Lower leg skin (tissue), 4 donors: ENCODE results near the gene IPO9. TPM values are rescaled to one million over a fixed set of nuclear protein-coding genes. Genes with fewer than 3 reads are reported as not detected.
"Not testable (repeated sequence)": the region's sequence is repeated elsewhere in the genome, so short reads cannot be mapped to it uniquely, and the experiment has no call there.

Experiments used
- DNase-seq, 2 donors: peaks; one replicate each; pipeline ENCODE4 v3.0.0-alpha.2; 2019; ENCODE audit warnings: low spot score in 2 of 2
- H3K4me3 ChIP-seq: fragments of 200-600 bp; sonication (generic); 2 replicates; pipeline ENCODE4 v1.5.1; 2017; ENCODE audit warnings: mild to moderate bottlenecking, low read depth; ENCODE audit not compliant: poor library complexity, severe bottlenecking
- CTCF ChIP-seq, 3 donors: fragments of 450-650 bp; IDR thresholded peaks; one replicate each; pipeline ENCODE4 v1.5.1; 2016; ENCODE audit warnings: antibody characterized with exemption in 3 of 3, mild to moderate bottlenecking in 3 of 3, moderate library complexity in 2 of 3
- POLR2A ChIP-seq, 2 donors: fragments of 450-650 bp; IDR thresholded peaks; one replicate each; pipeline ENCODE4 v1.6.1; 2016 to 2017; ENCODE audit warnings: antibody characterized with exemption in 2 of 2, mild to moderate bottlenecking in 1 of 2, moderate library complexity in 1 of 2
- WGBS, 2 donors: methylation state at CpG; one replicate each; pipeline ENCODE4 v1.1.5; 2018; 5-methylcytosine and 5-hydroxymethylcytosine counted together
- intact Hi-C: fragments of 100-400 bp; cut with DNase I; formaldehyde crosslinking; loops from one replicate; pipeline ENCODE4 v1.15.0; 2023; ENCODE audit warnings: low total_unique reads
- total RNA-seq, 4 donors: library from RNA; depleted of rRNA; stranded (reverse); fragments of >200 nt; gene quantifications; one replicate each; pipeline ENCODE4 v1.1.0, GENCODE V29; 2016

The IPO9 gene
- total RNA-seq, 4 donors from 2014 or later: 12.1 to 16.3 (median 15.4) TPM

GRCh38 chr1:201899683-201900429, 70.9 kb downstream of the IPO9 start:
- no peak for TF ChIP-seq CTCF (IDR thresholded peaks at IDR 0.05)
- no peak for TF ChIP-seq POLR2A (IDR thresholded peaks at IDR 0.05)
- intact Hi-C loops: no loop called here
- no peak overlapping the region for H3K4me3 ChIP-seq
- WGBS, 2 donors: 93 to 94% methylated on average over 20 of the region's 20 CpGs
- DNase-seq: no peak

GRCh38 chr1:201900476-201900875, 71.5 kb downstream of the IPO9 start:
- intact Hi-C loops: no loop called here
- no peak for DNase-seq
- H3K4me3 ChIP-seq: no peak overlapping the region
- WGBS, 2 donors: 67 to 69% methylated on average over 5 of the region's 5 CpGs
- no peak for TF ChIP-seq CTCF (IDR thresholded peaks at IDR 0.05)
- no peak for TF ChIP-seq POLR2A (IDR thresholded peaks at IDR 0.05)

GRCh38 chr1:201901036-201901435, 72.1 kb downstream of the IPO9 start:
- DNase-seq, intact Hi-C loops, H3K4me3 ChIP-seq: not testable (repeated sequence)
- WGBS, 2 donors: 80 to 86% methylated on average over 6 of the region's 6 CpGs

- TF ChIP-seq POLR2A (IDR thresholded peaks at IDR 0.05) (no peak), CTCF (IDR thresholded peaks at IDR 0.05) (no peak)
- 63 to 79% methylated on average over 3 of the region's 3 CpGs for whole genome bisulfite sequencing, 2 donors
- no peak overlapping the region for H3K4me3 ChIP-seq
- DNase-seq: no peak
- intact Hi-C loops: no loop called here
Measured at GRCh38 chr1:201902198-201902597, 73.2 kb downstream of the IPO9 start.

GRCh38 chr1:201903135-201903534, 74.2 kb downstream of the IPO9 start:
- DNase-seq: no peak
- TF ChIP-seq POLR2A (IDR thresholded peaks at IDR 0.05) (no peak), CTCF (IDR thresholded peaks at IDR 0.05) (no peak)
- 57 to 62% methylated on average over 5 of the region's 5 CpGs for WGBS, 2 donors
- intact Hi-C loops: no loop called here
- H3K4me3 ChIP-seq: no peak overlapping the region

- TF ChIP-seq CTCF (IDR thresholded peaks at IDR 0.05): no peak
- no peak for TF ChIP-seq POLR2A (IDR thresholded peaks at IDR 0.05)
- WGBS, 2 donors: 19 to 38% methylated on average over 6 of the region's 6 CpGs
- intact Hi-C loops: no loop called here
- H3K4me3 ChIP-seq: no peak overlapping the region
- DNase-seq: no peak
Measured at GRCh38 chr1:201904579-201904978, 75.6 kb downstream of the IPO9 start.
